Neural progenitor cell (in vitro differentiated cells): ENCODE results near the gene MACROD2. TPM values are rescaled to one million over a fixed set of nuclear protein-coding genes. Genes with fewer than 3 reads are reported as not detected.

ENCODE experiments used
- DNase-seq: peaks from one replicate; pipeline ENCODE4 v3.0.0-alpha.2; 2016; ENCODE audit warnings: low spot score
- H2AFZ ChIP-seq: fragments of 200-600 bp; sonication (generic); replicated peaks from 2 replicates; pipeline ENCODE4 v1.6.1; 2016; ENCODE audit warnings: antibody characterized with exemption
- H3F3A ChIP-seq: fragments of 200-600 bp; sonication (generic); 2 replicates; pipeline ENCODE4 v1.6.1; 2016; ENCODE audit warnings: antibody characterized with exemption, low read depth
- H3K27ac ChIP-seq: fragments of 200-600 bp; sonication (generic); 2 replicates; pipeline ENCODE4 v1.5.1; 2016; ENCODE audit warnings: mild to moderate bottlenecking
- H3K27me3 ChIP-seq: fragments of 200-600 bp; sonication (generic); 2 replicates; pipeline ENCODE4 v1.6.1; 2016; ENCODE audit warnings: mild to moderate bottlenecking, moderate library complexity
- H3K36me3 ChIP-seq: fragments of 200-600 bp; sonication (generic); 2 replicates; pipeline ENCODE4 v1.5.1; 2016
- H3K4me1 ChIP-seq: fragments of 200-600 bp; sonication (generic); 2 replicates; pipeline ENCODE4 v1.6.1; 2016; ENCODE audit warnings: mixed run types
- H3K4me2 ChIP-seq: fragments of 200-600 bp; sonication (generic); 2 replicates; pipeline ENCODE4 v1.6.1; 2016
- H3K4me3 ChIP-seq: fragments of 200-600 bp; sonication (generic); 2 replicates; pipeline ENCODE4 v1.5.1; 2016
- H3K79me2 ChIP-seq: fragments of 200-600 bp; sonication (generic); 2 replicates; pipeline ENCODE4 v1.6.1; 2016; ENCODE audit warnings: low read depth
- H3K9ac ChIP-seq: fragments of 200-600 bp; sonication (generic); 2 replicates; pipeline ENCODE4 v1.6.1; 2016
- H3K9me3 ChIP-seq: fragments of 200-600 bp; sonication (generic); 2 replicates; pipeline ENCODE4 v1.5.1; 2016; ENCODE audit warnings: low read depth
- H4K20me1 ChIP-seq: fragments of 200-600 bp; sonication (generic); 2 replicates; pipeline ENCODE4 v1.6.1; 2016; ENCODE audit warnings: low read depth
- H3K27ac Mint-ChIP-seq: 3 replicates; pipeline ENCODE4 v1.8.0; 2021; ENCODE audit warnings: mixed read lengths
- H3K27me3 Mint-ChIP-seq: 2 replicates; pipeline ENCODE4 v1.8.0; 2022; ENCODE audit warnings: low read depth, mild to moderate bottlenecking, inconsistent platforms, moderate library complexity, mixed read lengths; ENCODE audit not compliant: insufficient read depth
- H3K36me3 Mint-ChIP-seq: 3 replicates; pipeline ENCODE4 v1.8.0; 2021; ENCODE audit warnings: mixed read lengths
- H3K4me1 Mint-ChIP-seq: 3 replicates; pipeline ENCODE4 v1.8.0; 2021; ENCODE audit warnings: mixed read lengths
- H3K4me3 Mint-ChIP-seq: 3 replicates; pipeline ENCODE4 v1.8.0; 2021; ENCODE audit warnings: mild to moderate bottlenecking, moderate library complexity, mixed read lengths
- H3K9me3 Mint-ChIP-seq: 3 replicates; pipeline ENCODE4 v1.8.0; 2020; ENCODE audit warnings: mixed read lengths
- CTCF ChIP-seq: fragments of 200-600 bp; sonication (generic); IDR thresholded peaks from 2 replicates; pipeline ENCODE4 v1.5.1; 2017; ENCODE audit warnings: antibody characterized with exemption, mild to moderate bottlenecking
- EZH2 ChIP-seq: fragments of 200-600 bp; sonication (generic); IDR thresholded peaks from 2 replicates; pipeline ENCODE4 v1.6.1; 2017; ENCODE audit warnings: antibody characterized with exemption, mild to moderate bottlenecking, moderate library complexity
- EZH2phosphoT487 ChIP-seq: fragments of 200-600 bp; sonication (generic); IDR thresholded peaks from 2 replicates; pipeline ENCODE4 v1.6.1; 2017; ENCODE audit warnings: antibody characterized with exemption
- total RNA-seq: library from RNA; depleted of rRNA; stranded (reverse); fragments of >200 nt; gene quantifications from 2 replicates; pipeline ENCODE4 v1.2.3, GENCODE V29; 2015; ENCODE audit warnings: low replicate concordance

The MACROD2 gene
- total RNA-seq, 1 donor from 2014 or later = 11.9 TPM

DNA sequence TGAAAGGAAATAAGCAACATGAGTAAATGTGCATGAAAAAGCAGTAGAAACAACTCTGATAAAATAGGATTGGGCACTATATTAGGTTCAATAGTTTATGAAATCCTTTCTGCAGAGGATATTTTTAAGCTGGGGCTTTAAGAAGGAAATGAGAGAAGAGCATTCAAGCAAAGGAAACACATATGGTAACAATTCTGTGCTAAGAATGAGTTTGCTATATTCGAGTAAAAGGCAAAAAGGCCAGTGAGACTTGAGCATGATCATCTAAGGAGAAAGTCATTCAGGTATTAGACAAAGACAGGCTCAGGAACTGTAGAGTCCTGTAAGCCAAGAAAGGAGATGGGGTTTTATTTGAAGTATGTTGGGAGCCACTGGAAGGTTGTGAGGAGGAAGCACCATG is 729.2 kb downstream of the MACROD2 start:
- no peak for DNase-seq
- Histone ChIP-seq H3K9me3 (no peaks in the 10 kb centered on the region), H4K20me1 (no peaks in the 10 kb centered on the region), H3F3A (no peaks in the 10 kb centered on the region), H3K27ac (no peak overlapping the region), H3K36me3 (no peaks in the 10 kb centered on the region), H3K4me3 (no peak overlapping the region), H2AFZ (no peak overlapping the region), H3K79me2 (no peaks in the 10 kb centered on the region), H3K9ac (no peak overlapping the region), H3K27me3 (no peaks in the 10 kb centered on the region), H3K4me1 (peaks cover 8% of the 10 kb centered on the region), H3K4me2 (no peak overlapping the region)
- TF ChIP-seq EZH2phosphoT487 (no peak), CTCF (no peak), EZH2 (no peak)
- Mint-ChIP-seq H3K27ac (peak overlapping the region; percentile 52), H3K9me3 (peaks cover 11% of the 10 kb centered on the region), H3K27me3 (peaks cover 4% of the 10 kb centered on the region), H3K4me1 (peaks cover 12% of the 10 kb centered on the region), H3K4me3 (no peak overlapping the region), H3K36me3 (peaks cover 6% of the 10 kb centered on the region)

GRCh38 chr20:14726591-14726990 is 731.3 kb downstream of the MACROD2 start:
- Histone ChIP-seq H3K36me3 (no peaks in the 10 kb centered on the region), H3K9ac (no peak overlapping the region), H3K27ac (no peak overlapping the region), H3K4me3 (no peak overlapping the region), H3K27me3 (no peaks in the 10 kb centered on the region), H3K4me1 (peaks cover 8% of the 10 kb centered on the region), H2AFZ (no peak overlapping the region), H3F3A (no peaks in the 10 kb centered on the region), H3K79me2 (no peaks in the 10 kb centered on the region), H3K4me2 (peak overlapping the region; percentile 1), H3K9me3 (no peaks in the 10 kb centered on the region), H4K20me1 (no peaks in the 10 kb centered on the region)
- Mint-ChIP-seq H3K36me3 (peaks cover 10% of the 10 kb centered on the region), H3K27ac (no peak overlapping the region), H3K4me1 (peaks cover 19% of the 10 kb centered on the region), H3K27me3 (peaks cover 3% of the 10 kb centered on the region), H3K4me3 (no peak overlapping the region), H3K9me3 (peaks cover 13% of the 10 kb centered on the region)
- TF ChIP-seq CTCF = no peak
- no peak for TF ChIP-seq EZH2
- no peak for TF ChIP-seq EZH2phosphoT487
- DNase-seq = no peak

DNA sequence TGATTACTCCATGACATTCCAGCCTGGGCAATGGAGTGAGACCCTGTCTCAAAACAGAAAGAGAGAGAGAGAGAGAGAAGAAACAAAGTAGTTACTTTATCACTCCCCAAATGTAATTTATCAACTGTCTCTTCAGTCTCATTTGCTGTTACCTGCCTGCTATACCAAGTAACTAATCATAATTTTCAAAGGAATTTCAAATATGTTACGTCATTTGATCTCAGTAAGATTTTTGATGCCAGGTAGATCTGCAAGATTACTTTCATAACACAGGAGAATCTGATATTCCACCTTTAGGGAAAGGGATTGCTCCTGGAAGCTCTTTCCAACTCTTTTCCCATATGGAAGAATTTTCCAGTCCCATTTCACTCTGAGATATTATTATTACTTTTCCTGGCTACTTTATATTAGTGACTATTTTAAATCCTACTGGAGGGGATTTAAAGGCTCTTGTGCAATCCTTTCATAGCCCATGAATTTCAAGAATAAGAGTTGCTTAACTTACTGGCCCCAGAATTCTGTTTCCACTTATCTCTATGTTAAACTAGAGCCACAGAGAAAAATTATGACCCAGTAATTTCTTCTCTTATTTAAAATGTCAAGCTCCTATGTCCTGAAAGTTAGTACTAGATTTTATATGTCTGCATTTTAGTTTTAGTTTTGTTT is 732.3 kb downstream of the MACROD2 start:
- no peak for DNase-seq
- Mint-ChIP-seq H3K9me3 (peaks cover 13% of the 10 kb centered on the region), H3K27ac (no peak overlapping the region), H3K27me3 (no peaks in the 10 kb centered on the region), H3K4me1 (peaks cover 25% of the 10 kb centered on the region), H3K36me3 (peaks cover 10% of the 10 kb centered on the region), H3K4me3 (no peak overlapping the region)
- no peak for TF ChIP-seq EZH2phosphoT487
- TF ChIP-seq EZH2 = no peak
- no peak for TF ChIP-seq CTCF
- Histone ChIP-seq H3K4me3 (no peak overlapping the region), H4K20me1 (no peaks in the 10 kb centered on the region), H3K9me3 (no peaks in the 10 kb centered on the region), H3K9ac (no peak overlapping the region), H3K4me1 (peaks cover 14% of the 10 kb centered on the region), H3K4me2 (no peak overlapping the region), H3K27ac (no peak overlapping the region), H3F3A (peaks cover 3% of the 10 kb centered on the region), H2AFZ (no peak overlapping the region), H3K79me2 (no peaks in the 10 kb centered on the region), H3K27me3 (no peaks in the 10 kb centered on the region), H3K36me3 (no peaks in the 10 kb centered on the region)
